ENCODE results near the gene CFAP90.

Gene CFAP90

DNA sequence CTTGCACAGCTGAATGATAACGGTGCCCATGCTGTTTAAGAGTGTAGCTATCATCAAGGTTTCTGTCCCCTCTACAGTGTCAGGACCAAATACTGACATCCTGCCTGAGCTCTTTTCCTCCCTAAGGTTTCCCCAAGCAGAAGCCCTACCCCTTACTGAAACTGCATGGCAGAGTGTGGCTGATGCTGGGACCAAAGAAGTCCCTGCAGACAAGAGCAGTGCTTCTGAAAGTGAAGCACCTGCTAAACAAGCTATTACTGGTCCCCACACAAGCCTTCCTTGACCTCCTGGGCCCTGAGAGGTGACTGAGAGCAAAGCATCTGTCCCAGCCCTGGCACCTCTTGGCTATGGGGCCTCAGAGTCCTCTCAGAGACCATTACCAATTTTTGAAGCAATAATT is 56.1 kb downstream of the CFAP90 start:
- no peak for TF ChIP-seq POLR2A (IDR thresholded peaks at IDR 0.05; ENCODE audit: low read depth, low read length)
- FAIRE-seq = no peak

GRCh38 chr5:7794311-7794710 is 56.6 kb downstream of the CFAP90 start:
- FAIRE-seq = no peak
- DNase-seq (ENCODE audit: insufficient read length, low spot score) = no peak

More for the DNA sequence above, 56.1 kb downstream of the CFAP90 start:
- DNase-seq (ENCODE audit: insufficient read length, low spot score) = no peak

DNA sequence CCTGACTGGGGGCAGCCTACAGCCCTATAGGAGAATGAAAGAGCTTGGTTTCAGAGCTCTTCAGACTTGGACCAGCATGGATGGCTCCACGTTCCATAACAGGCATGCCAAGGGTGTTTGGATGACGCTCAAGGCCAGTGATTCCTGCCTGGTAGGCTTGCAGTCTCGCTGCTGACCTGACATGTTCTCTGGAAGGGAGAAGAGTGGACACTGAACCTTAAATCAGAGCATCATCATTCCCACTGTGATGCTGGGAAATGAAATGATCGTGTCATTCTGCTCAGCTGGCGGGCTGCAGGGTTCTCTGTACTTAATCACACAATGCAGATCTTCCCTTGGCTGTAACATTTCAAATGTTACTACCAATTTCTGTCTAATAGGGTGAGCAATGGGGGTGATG is 57.0 kb downstream of the CFAP90 start:
- no peak for FAIRE-seq
- TF ChIP-seq POLR2A (IDR thresholded peaks at IDR 0.05; ENCODE audit: low read depth, low read length) = no peak
- no peak for DNase-seq (ENCODE audit: insufficient read length, low spot score)

More at GRCh38 chr5:7794311-7794710, 56.6 kb downstream of the CFAP90 start:
- no peak for TF ChIP-seq POLR2A (IDR thresholded peaks at IDR 0.05; ENCODE audit: low read depth, low read length)

DNA sequence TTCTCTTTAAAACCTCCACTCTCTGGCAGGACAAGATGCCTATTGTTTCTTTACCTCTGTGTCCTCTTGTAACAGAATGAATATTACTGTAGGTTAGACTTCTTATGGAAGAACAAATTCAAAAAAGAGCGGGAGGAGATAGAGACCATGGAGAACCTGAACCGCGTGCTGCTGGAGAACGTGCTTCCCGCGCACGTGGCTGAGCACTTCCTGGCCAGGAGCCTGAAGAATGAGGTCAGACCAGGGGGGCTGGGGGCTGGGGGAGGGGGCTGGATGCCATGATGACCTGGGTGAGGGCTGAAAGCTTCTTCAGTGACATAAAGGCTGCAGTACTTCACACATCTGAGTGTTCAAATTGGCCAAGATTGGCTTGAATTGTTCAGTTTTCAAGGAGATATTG is 61.4 kb downstream of the CFAP90 start:
- TF ChIP-seq POLR2A (IDR thresholded peaks at IDR 0.05; ENCODE audit: low read depth, low read length) = no peak
- no peak for FAIRE-seq
- no peak for DNase-seq (ENCODE audit: insufficient read length, low spot score)

- no peak for FAIRE-seq
- no peak for TF ChIP-seq POLR2A (IDR thresholded peaks at IDR 0.05; ENCODE audit: low read depth, low read length)
- no peak for DNase-seq (ENCODE audit: insufficient read length, low spot score)
Measured at GRCh38 chr5:7787770-7788169, 63.2 kb downstream of the CFAP90 start.

DNA sequence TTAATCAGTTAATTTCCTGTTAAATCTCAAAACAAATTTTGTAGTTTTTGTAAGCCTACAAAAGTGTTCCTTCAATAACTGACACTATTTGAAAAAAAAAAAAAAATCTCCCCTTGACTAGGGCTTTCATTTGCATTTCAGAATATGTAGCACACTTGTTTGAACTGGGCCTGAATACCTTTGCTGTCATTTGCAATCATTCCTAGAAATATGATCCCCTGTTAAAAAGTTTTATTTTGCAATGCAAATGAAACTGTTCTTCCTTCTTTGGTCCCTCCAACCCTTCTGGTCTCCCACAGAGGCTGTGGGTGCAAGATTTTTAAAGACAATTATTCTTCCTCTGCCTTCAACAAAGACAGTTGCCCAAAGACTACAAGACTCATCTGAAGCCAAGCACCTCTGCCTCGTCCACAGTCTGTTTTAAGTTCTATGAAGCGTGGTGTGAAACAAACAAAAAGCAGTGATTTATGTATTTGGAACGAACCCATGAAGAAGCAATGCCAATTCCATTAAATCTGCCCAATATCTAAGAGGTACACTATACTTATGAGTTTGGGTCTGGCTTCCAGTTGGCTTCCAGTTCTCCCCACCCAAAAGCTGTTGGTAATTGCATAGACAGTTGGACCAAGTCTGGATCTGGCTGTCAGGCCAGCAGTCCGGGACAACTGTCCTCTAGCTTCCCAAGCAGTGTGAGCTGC is 66.1 kb downstream of the CFAP90 start:
- no peak for DNase-seq (ENCODE audit: insufficient read length, low spot score)
- no peak for TF ChIP-seq POLR2A (IDR thresholded peaks at IDR 0.05; ENCODE audit: low read depth, low read length)
- no peak for FAIRE-seq

DNA sequence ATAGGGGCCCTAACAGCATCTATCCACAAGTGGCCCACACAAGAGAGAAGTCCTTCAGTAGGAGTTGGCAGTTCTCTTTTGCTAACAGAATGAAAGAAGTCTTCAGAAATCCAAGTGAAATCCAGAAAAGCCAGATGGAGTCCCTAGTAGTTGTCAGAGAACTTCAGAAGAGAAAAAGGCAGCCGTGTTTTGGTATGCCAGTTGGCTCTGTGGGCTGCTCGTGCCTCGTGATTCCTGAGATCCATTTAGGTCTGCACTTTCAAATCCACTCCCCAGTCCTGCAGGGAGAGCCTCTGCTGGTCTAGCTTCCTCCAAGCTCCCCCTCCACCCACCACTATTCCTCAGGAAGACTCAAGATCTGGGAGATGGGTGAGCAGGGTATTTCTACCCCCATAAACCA is 69.0 kb downstream of the CFAP90 start:
- no peak for FAIRE-seq
- TF ChIP-seq POLR2A (IDR thresholded peaks at IDR 0.05; ENCODE audit: low read depth, low read length) = no peak

More for the DNA sequence above, 69.0 kb downstream of the CFAP90 start:
- no peak for DNase-seq (ENCODE audit: insufficient read length, low spot score)

Measured in H54 (cell line).